GM21515 (cell line): ENCODE measurements around the gene ARHGAP29.

Experiments
- ATAC-seq: cut with Tn5 transposase; IDR thresholded peaks from one replicate; pipeline ENCODE4 v1.9.1; 2021; ENCODE audit not compliant: unreplicated experiment

ARHGAP29 gene

GRCh38 chr1:94236630-94237290 is 624 bp downstream of the ARHGAP29 start:
- peak; percentile 22 for ATAC-seq

- ATAC-seq, result no peak
Measured at GRCh38 chr1:94236013-94236491, 1.3 kb downstream of the ARHGAP29 start.

GRCh38 chr1:94235189-94236012 is 2.0 kb downstream of the ARHGAP29 start:
- no peak for ATAC-seq

GRCh38 chr1:94234615-94235014 is 2.8 kb downstream of the ARHGAP29 start:
- no peak for ATAC-seq

- ATAC-seq, result no peak
Measured at GRCh38 chr1:94231746-94232145, 5.6 kb downstream of the ARHGAP29 start.

GRCh38 chr1:94230920-94231319 is 6.5 kb downstream of the ARHGAP29 start:
- ATAC-seq, result no peak

- ATAC-seq, result no peak
Measured at GRCh38 chr1:94228640-94229375, 8.6 kb downstream of the ARHGAP29 start.

GRCh38 chr1:94227624-94228023 is 9.8 kb downstream of the ARHGAP29 start:
- no peak for ATAC-seq

- ATAC-seq, result no peak
Measured at GRCh38 chr1:94225845-94226244, 11.5 kb downstream of the ARHGAP29 start.

- no peak for ATAC-seq
Measured at GRCh38 chr1:94218332-94218731, 19.1 kb downstream of the ARHGAP29 start.

GRCh38 chr1:94215955-94216354 is 21.4 kb downstream of the ARHGAP29 start:
- ATAC-seq, result no peak

- no peak for ATAC-seq
Measured at GRCh38 chr1:94209982-94210381, 27.4 kb downstream of the ARHGAP29 start.

- no peak for ATAC-seq
Measured at GRCh38 chr1:94209425-94209824, 28.0 kb downstream of the ARHGAP29 start.

GRCh38 chr1:94207695-94208094 is 29.7 kb downstream of the ARHGAP29 start:
- ATAC-seq, result no peak

- no peak for ATAC-seq
Measured at GRCh38 chr1:94205639-94206038, 31.7 kb downstream of the ARHGAP29 start.

- ATAC-seq, result no peak
Measured at GRCh38 chr1:94202241-94202640, 35.1 kb downstream of the ARHGAP29 start.

GRCh38 chr1:94199398-94199797 is 38.0 kb downstream of the ARHGAP29 start:
- ATAC-seq, result no peak

- no peak for ATAC-seq
Measured at GRCh38 chr1:94194079-94194865, 43.1 kb downstream of the ARHGAP29 start.

- ATAC-seq, result no peak
Measured at GRCh38 chr1:94193128-94193527, 44.3 kb downstream of the ARHGAP29 start.

GRCh38 chr1:94191216-94191615 is 46.2 kb downstream of the ARHGAP29 start:
- no peak for ATAC-seq

GRCh38 chr1:94186946-94187345 is 50.4 kb downstream of the ARHGAP29 start:
- no peak for ATAC-seq
